IPS-18c (cell line): Measurements from ENCODE around the gene MIEN1.
"Not testable (repeated sequence)": the region's sequence is repeated elsewhere in the genome, so short reads cannot be mapped to it uniquely, and the experiment has no call there.

Experiments used
- H3K4me3 ChIP-seq: 2 replicates; pipeline ENCODE4 v1.7.0; 2013; ENCODE audit warnings: low read depth, mild to moderate bottlenecking, low read length, moderate library complexity; ENCODE audit not compliant: insufficient read depth
- H3K9me3 ChIP-seq: one replicate; pipeline ENCODE4 v1.6.1; 2013; ENCODE audit warnings: mild to moderate bottlenecking, low read length, moderate library complexity; ENCODE audit not compliant: control insufficient read depth, insufficient read depth

The MIEN1 gene

GRCh38 chr17:39709998-39710964 lies 20.1 kb downstream of the MIEN1 start:
- H3K9me3 ChIP-seq = no peaks in the 10 kb centered on the region
- no peak overlapping the region for H3K4me3 ChIP-seq

- H3K9me3 ChIP-seq = no peaks in the 10 kb centered on the region
- no peak overlapping the region for H3K4me3 ChIP-seq
Measured at GRCh38 chr17:39709319-39709997, 20.9 kb downstream of the MIEN1 start.

GRCh38 chr17:39706921-39707337 lies 23.4 kb downstream of the MIEN1 start:
- Histone ChIP-seq H3K9me3 (no peaks in the 10 kb centered on the region), H3K4me3 (no peak overlapping the region)

DNA sequence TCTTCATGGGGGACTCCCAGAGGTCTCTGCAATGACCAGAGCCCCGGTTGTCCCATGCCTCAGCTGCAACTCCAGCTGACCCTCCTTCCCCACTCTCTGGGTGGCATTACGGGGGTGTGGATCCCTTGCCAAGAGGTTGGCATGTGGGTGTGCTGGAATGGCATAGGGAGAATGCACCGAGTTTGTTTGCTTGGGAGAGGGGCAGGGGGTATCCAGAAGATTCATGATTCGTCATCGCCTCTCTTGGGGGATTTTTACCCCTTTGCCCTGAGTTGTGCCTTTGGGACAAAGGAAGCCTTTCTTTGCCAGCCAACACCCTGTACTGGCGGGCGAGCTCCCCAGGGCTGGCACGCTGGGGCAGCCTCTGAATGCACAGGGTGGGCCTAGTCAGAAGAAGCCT lies 23.9 kb downstream of the MIEN1 start:
- Histone ChIP-seq H3K4me3 (no peak overlapping the region), H3K9me3 (no peaks in the 10 kb centered on the region)

- Histone ChIP-seq H3K4me3 (no peak overlapping the region), H3K9me3 (no peaks in the 10 kb centered on the region)
Measured at GRCh38 chr17:39705786-39706348, 24.5 kb downstream of the MIEN1 start.

- Histone ChIP-seq H3K4me3 (no peak overlapping the region), H3K9me3 (no peaks in the 10 kb centered on the region)
Measured at GRCh38 chr17:39704821-39705551, 25.3 kb downstream of the MIEN1 start.

GRCh38 chr17:39703913-39704312 lies 26.4 kb downstream of the MIEN1 start:
- H3K9me3 ChIP-seq = no peaks in the 10 kb centered on the region
- H3K4me3 ChIP-seq = no peak overlapping the region

GRCh38 chr17:39702901-39703893 lies 27.1 kb downstream of the MIEN1 start:
- Histone ChIP-seq H3K4me3 (no peak overlapping the region), H3K9me3 (no peaks in the 10 kb centered on the region)

DNA sequence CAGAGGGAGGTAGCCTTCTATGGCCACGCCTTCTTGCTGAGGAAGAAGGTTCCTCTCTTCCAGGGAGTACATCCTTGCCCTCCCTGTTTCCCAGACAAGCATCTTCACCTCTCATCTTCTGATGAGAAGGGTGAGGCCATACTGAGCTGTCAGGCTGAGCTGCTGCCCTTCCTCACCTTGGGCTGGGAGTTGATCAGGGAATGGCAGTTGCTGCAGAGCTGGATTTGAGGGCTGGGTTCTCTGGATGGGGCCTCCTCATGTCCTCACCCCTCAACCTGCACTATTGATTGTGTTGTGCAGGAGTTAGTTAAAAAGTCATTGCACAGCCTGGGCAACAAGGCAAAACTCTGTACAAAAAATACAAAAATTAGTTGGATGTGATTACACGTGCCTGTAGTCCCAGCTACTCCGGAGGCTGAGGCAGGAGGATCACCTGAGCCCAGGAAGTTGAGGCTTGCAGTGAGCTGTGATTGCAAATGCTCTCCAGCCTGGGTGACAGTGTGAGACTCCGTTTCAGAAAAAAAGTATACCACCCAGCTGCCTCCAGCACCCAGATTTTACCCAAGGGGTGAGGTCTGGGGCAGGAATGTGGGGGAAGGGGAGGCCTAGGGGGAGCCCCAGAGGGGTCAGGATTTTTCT lies 28.4 kb downstream of the MIEN1 start:
- H3K4me3 ChIP-seq = peak overlapping the region; percentile 86
- no peaks in the 10 kb centered on the region for H3K9me3 ChIP-seq

DNA sequence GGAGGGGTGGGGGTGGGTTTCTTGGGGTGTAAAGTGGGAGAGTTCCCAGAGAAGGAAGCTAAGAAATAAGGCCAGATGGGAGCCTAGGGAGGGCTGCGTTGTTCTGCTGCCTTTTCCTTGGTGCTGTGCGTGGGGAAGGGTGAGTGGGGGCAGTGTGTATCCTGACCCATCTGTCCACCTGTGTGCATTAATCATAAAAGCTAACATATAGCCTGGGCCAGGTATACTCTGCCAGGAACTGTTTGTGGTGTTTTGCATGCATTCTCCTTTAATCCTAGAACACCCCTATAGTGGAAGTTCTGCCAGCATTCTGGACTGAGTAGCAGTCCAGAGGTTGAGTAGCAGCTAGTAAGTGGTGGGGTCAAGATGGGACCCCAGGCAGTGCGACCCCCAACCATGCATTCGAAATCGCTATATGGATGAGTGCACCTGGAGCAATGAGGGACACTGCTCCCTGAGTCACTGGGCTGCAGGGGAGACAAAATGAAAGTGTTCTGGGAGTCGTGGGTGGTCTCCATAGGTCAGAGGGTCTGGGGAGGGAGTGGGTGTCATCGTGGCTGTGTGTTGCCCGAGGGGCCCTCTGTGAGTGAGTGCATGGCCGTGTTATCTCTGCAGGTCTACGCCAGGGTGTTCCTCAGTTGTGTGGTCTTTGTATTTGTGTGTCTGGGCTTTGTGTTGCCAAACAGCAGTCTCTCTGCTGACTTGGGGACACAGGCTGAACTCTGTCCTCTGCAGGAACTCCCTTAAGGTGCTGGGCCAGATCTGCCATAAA lies 29.1 kb downstream of the MIEN1 start:
- Histone ChIP-seq H3K4me3 (peak overlapping the region; percentile 86), H3K9me3 (no peaks in the 10 kb centered on the region)

DNA sequence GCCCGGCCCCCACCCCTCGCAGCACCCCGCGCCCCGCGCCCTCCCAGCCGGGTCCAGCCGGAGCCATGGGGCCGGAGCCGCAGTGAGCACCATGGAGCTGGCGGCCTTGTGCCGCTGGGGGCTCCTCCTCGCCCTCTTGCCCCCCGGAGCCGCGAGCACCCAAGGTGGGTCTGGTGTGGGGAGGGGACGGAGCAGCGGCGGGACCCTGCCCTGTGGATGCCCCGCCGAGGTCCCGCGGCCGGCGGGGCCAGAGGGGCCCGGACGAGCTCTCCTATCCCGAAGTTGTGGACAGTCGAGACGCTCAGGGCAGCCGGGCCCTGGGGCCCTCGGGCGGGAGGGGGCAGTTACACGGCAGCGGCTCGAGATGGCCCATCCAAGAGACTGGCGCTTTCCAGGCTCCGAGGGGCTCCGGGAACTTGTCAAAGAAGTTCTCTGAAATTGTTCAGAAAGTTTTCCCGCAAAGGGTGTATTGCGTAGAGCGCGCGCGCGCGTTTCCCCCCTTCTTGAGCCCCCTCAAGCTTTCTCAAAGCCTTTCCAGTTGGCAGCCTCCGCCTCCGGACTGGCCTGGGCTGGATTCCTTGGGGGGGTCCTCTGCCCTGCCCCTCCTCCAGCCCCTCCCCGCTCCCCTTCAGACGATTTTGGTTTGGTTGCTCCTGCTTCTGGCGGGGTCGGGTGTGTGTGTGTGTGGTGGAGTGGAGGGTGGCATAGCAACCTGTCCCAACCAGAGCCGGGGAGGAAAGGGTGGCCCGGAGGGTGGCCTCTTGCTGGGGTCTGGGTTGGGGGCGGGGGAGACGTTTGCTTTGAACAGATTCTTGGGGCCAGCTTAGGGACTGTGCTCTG lies 30.0 kb downstream of the MIEN1 start:
- Histone ChIP-seq H3K9me3 (no peaks in the 10 kb centered on the region), H3K4me3 (peak overlapping the region; percentile 86)

DNA sequence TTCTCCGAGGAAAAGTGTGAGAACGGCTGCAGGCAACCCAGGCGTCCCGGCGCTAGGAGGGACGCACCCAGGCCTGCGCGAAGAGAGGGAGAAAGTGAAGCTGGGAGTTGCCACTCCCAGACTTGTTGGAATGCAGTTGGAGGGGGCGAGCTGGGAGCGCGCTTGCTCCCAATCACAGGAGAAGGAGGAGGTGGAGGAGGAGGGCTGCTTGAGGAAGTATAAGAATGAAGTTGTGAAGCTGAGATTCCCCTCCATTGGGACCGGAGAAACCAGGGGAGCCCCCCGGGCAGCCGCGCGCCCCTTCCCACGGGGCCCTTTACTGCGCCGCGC lies 30.5 kb downstream of the MIEN1 start, which contains the start of gene ERBB2:
Gene ERBB2, plus strand, starts transcription at position 247 of the 330 bp plus-strand sequence. CDS start 175 bp downstream, outside the sequence.
- H3K4me3 ChIP-seq = peak within 1 kb of the TSS; percentile 86

DNA sequence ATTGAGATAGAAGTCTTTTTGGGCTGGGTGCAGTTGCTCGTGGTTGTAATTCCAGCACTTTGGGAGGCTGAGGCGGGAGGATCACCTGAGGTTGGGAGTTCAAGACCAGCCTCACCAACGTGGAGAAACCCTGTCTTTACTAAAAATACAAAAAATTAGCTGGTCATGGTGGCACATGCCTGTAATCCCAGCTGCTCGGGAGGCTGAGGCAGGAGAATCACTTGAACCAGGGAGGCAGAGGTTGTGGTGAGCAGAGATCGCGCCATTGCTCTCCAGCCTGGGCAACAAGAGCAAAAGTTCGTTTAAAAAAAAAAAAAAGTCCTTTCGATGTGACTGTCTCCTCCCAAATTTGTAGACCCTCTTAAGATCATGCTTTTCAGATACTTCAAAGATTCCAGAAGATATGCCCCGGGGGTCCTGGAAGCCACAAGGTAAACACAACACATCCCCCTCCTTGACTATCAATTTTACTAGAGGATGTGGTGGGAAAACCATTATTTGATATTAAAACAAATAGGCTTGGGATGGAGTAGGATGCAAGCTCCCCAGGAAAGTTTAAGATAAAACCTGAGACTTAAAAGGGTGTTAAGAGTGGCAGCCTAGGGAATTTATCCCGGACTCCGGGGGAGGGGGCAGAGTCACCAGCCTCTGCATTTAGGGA lies 31.0 kb downstream of the MIEN1 start:
- H3K4me3 ChIP-seq = peak overlapping the region; percentile 86
- not testable (repeated sequence) for H3K9me3 ChIP-seq

More for the DNA sequence above, 30.5 kb downstream of the MIEN1 start, which contains the start of gene ERBB2:
- no peaks in the 10 kb centered on the region for H3K9me3 ChIP-seq

DNA sequence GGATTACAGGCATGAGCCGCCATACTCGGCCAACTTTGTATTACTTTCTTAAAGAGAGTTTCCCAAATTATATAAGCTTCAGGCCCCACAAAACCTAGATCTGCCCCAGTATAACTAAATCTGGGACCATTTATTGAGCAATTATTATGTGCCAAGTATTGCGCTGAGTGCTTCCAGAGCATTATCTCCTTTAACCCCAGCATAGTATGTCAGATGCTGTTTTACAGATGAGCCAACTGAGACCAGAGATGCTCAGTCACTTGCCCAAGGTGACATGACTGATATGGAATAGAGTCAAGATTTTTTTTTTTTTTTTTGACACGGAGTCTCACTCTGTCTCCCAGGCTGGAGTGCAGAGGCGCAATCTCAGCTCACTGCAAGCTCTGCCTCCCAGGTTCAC lies 32.4 kb downstream of the MIEN1 start:
- Histone ChIP-seq H3K9me3 (no peaks in the 10 kb centered on the region), H3K4me3 (no peak overlapping the region)
